MM.1S (cell line): ENCODE measurements around the gene POLR2J.
A peak's percentile ranks its signal among the peaks of the same experiment; 100 is the strongest.

ENCODE experiments used
- DNase-seq: peaks from one replicate; pipeline ENCODE4 v3.0.0-alpha.2; 2015
- H2AFZ ChIP-seq: fragments of 300-600 bp; sonication (generic); 2 replicates; pipeline ENCODE4 v1.6.0; 2016; ENCODE audit warnings: antibody characterized with exemption, low read length
- H3F3A ChIP-seq: fragments of 300-600 bp; sonication (generic); 2 replicates; pipeline ENCODE4 v1.6.1; 2016; ENCODE audit warnings: mild to moderate bottlenecking, antibody characterized with exemption, low read length, moderate library complexity, mixed read lengths; ENCODE audit not compliant: insufficient read depth
- H3K27ac ChIP-seq: fragments of 300-600 bp; sonication (generic); 2 replicates; pipeline ENCODE4 v1.5.1; 2016; ENCODE audit warnings: mild to moderate bottlenecking, low read length
- H3K27me3 ChIP-seq: fragments of 300-600 bp; sonication (generic); replicated peaks from 2 replicates; pipeline ENCODE4 v1.6.0; 2016; ENCODE audit warnings: low read length; ENCODE audit not compliant: insufficient read depth
- H3K36me3 ChIP-seq: fragments of 300-600 bp; sonication (generic); replicated peaks from 2 replicates; pipeline ENCODE4 v1.6.1; 2016; ENCODE audit warnings: mild to moderate bottlenecking, low read length, mixed read lengths; ENCODE audit not compliant: insufficient read depth
- H3K4me1 ChIP-seq: fragments of 300-600 bp; sonication (generic); 2 replicates; pipeline ENCODE4 v1.6.1; 2016; ENCODE audit warnings: low read length, mixed read lengths
- H3K4me2 ChIP-seq: fragments of 300-600 bp; sonication (generic); 2 replicates; pipeline ENCODE4 v1.6.0; 2016; ENCODE audit warnings: low read depth, low read length
- H3K4me3 ChIP-seq: fragments of 300-600 bp; sonication (generic); 2 replicates; pipeline ENCODE4 v1.5.1; 2016; ENCODE audit warnings: low read length, mixed read lengths
- H3K79me2 ChIP-seq: fragments of 300-600 bp; sonication (generic); 2 replicates; pipeline ENCODE4 v1.6.1; 2016; ENCODE audit warnings: mixed run types, low read length, mixed read lengths
- H3K9ac ChIP-seq: fragments of 300-600 bp; sonication (generic); 2 replicates; pipeline ENCODE4 v1.6.1; 2016; ENCODE audit warnings: low read length, mixed read lengths
- H3K9me2 ChIP-seq: fragments of 300-600 bp; sonication (generic); replicated peaks from 2 replicates; pipeline ENCODE4 v1.6.1; 2016; ENCODE audit warnings: mild to moderate bottlenecking, low read length, mixed read lengths; ENCODE audit not compliant: insufficient read depth
- H3K9me3 ChIP-seq: fragments of 300-600 bp; sonication (generic); replicated peaks from 2 replicates; pipeline ENCODE4 v1.6.1; 2016; ENCODE audit warnings: mild to moderate bottlenecking, low read length, mixed read lengths; ENCODE audit not compliant: insufficient read depth
- H4K20me1 ChIP-seq: fragments of 300-600 bp; sonication (generic); 2 replicates; pipeline ENCODE4 v1.6.1; 2016; ENCODE audit warnings: mild to moderate bottlenecking, low read length, moderate library complexity, mixed read lengths; ENCODE audit not compliant: insufficient read depth
- CTCF ChIP-seq: fragments of 300-600 bp; sonication (generic); IDR thresholded peaks from 2 replicates; pipeline ENCODE4 v1.5.1; 2016; ENCODE audit warnings: antibody characterized with exemption, low read length, mixed read lengths
- EZH2 ChIP-seq: fragments of 300-600 bp; sonication (generic); optimal IDR thresholded peaks from 2 replicates; pipeline ENCODE3; 2017; ENCODE audit warnings: low read depth, mild to moderate bottlenecking, antibody characterized with exemption, low read length, mixed read lengths
- EZH2phosphoT487 ChIP-seq: fragments of 300-600 bp; sonication (generic); IDR thresholded peaks from 2 replicates; pipeline ENCODE4 v1.6.1; 2018; ENCODE audit warnings: antibody characterized with exemption, low read length

POLR2J gene

GRCh38 chr7:102427019-102427405 is 51.7 kb downstream of the POLR2J start:
- Histone ChIP-seq H2AFZ (no peak overlapping the region), H3K27me3 (no peaks in the 10 kb centered on the region), H3F3A (peaks cover 52% of the 10 kb centered on the region), H3K9me3 (no peaks in the 10 kb centered on the region), H3K4me2 (peak overlapping the region; percentile 84), H3K79me2 (peaks cover 27% of the 10 kb centered on the region), H3K36me3 (no peaks in the 10 kb centered on the region), H3K4me1 (peaks cover 73% of the 10 kb centered on the region), H3K9ac (peak overlapping the region; percentile 93), H3K4me3 (peak overlapping the region; percentile 49), H4K20me1 (no peaks in the 10 kb centered on the region), H3K9me2 (no peaks in the 10 kb centered on the region), H3K27ac (peak overlapping the region; percentile 98)
- no peak for DNase-seq
- TF ChIP-seq CTCF (no peak), EZH2 (no peak), EZH2phosphoT487 (no peak)

GRCh38 chr7:102426268-102427018 is 52.3 kb downstream of the POLR2J start:
- H3K27ac ChIP-seq = peak overlapping the region; percentile 98
- peak overlapping the region; percentile 49 for H3K4me3 ChIP-seq
- H3K4me2 ChIP-seq = peak overlapping the region; percentile 84
- TF ChIP-seq CTCF = no peak
- no peak for TF ChIP-seq EZH2
- TF ChIP-seq EZH2phosphoT487 = no peak
- DNase-seq = peak; percentile 95
- no peaks in the 10 kb centered on the region for H3K9me3 ChIP-seq
- H3F3A ChIP-seq = peaks cover 46% of the 10 kb centered on the region
- no peaks in the 10 kb centered on the region for H3K9me2 ChIP-seq
- H4K20me1 ChIP-seq = no peaks in the 10 kb centered on the region
- H3K79me2 ChIP-seq = peaks cover 27% of the 10 kb centered on the region
- H3K27me3 ChIP-seq = no peaks in the 10 kb centered on the region
- H3K9ac ChIP-seq = peak overlapping the region; percentile 93
- H3K36me3 ChIP-seq = no peaks in the 10 kb centered on the region; the same call in 1 of the 2 replicates
- peaks cover 67% of the 10 kb centered on the region for H3K4me1 ChIP-seq
- no peak overlapping the region for H2AFZ ChIP-seq

- Histone ChIP-seq H3F3A (peaks cover 43% of the 10 kb centered on the region), H3K4me2 (peak overlapping the region; percentile 84), H3K4me1 (peaks cover 60% of the 10 kb centered on the region), H3K79me2 (peaks cover 29% of the 10 kb centered on the region), H3K9me3 (no peaks in the 10 kb centered on the region), H3K27ac (peak overlapping the region; percentile 98), H4K20me1 (no peaks in the 10 kb centered on the region), H3K9me2 (no peaks in the 10 kb centered on the region), H3K4me3 (peak overlapping the region; percentile 45), H3K36me3 (peaks cover 1% of the 10 kb centered on the region), H3K27me3 (no peaks in the 10 kb centered on the region), H2AFZ (no peak overlapping the region), H3K9ac (peak overlapping the region; percentile 93)
- DNase-seq = peak; percentile 97
- TF ChIP-seq EZH2 (no peak), CTCF (no peak), EZH2phosphoT487 (no peak)
These were observed 53.0 kb downstream of the POLR2J start for GRCh38 chr7:102425639-102426267.
